SU-DHL-6 (cell line): Measurements from ENCODE around the gene SIRPD.

Source experiments
- EZH2phosphoT487 ChIP-seq: fragments of 200-600 bp; sonication (generic), shearing (Covaris generic); conservative IDR thresholded peaks from 2 replicates; pipeline ENCODE4 v1.6.1; 2018; ENCODE audit warnings: mild to moderate bottlenecking, antibody characterized with exemption, low read length, moderate library complexity, mixed read lengths
- TF ChIP-seq, protein P1 (sequence below): fragments of 200-600 bp; sonication (generic); IDR thresholded peaks from one replicate; pipeline ENCODE4 v1.5.1; 2017; ENCODE audit warnings: antibody characterized with exemption, mild to moderate bottlenecking, low read length, moderate library complexity; ENCODE audit not compliant: insufficient read depth, poor library complexity, severe bottlenecking

DNA sequence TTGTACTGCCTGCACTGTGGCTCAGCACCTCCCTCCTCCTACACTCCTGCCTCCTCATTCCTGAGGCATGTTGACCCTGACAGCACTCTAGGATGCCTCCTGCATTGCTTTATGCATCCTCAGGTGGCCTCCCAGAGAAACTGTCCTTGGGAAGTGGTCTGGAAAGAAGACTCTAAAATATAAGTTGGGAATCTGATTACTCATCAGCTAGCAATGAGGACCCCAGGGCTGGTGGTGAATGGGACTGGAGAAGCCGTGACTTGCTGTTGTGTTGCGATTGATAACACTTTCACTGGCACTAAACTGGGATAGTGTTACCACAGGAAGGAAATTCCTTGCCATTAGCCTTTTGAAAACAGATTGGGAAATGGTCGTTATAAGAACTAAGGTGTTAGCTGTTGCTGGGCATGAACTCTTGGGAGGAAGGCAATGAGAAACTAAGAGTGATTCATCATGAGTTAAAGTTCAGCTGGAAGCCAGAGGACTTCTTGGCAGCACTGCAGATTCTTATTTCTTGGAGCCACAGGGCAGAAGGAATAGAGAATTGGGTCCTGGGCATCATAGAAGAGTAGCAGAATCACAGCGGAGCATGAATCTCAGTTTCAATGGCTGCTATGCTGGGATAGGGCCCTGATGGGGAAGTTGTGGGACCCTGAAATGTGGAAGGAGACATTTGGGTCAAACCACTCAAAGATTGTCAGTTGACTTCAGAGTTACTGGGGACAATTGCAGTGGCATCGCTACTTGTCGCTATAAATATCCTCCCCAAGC lies 10.1 kb upstream of the SIRPD start:
- TF ChIP-seq, protein P1, sequence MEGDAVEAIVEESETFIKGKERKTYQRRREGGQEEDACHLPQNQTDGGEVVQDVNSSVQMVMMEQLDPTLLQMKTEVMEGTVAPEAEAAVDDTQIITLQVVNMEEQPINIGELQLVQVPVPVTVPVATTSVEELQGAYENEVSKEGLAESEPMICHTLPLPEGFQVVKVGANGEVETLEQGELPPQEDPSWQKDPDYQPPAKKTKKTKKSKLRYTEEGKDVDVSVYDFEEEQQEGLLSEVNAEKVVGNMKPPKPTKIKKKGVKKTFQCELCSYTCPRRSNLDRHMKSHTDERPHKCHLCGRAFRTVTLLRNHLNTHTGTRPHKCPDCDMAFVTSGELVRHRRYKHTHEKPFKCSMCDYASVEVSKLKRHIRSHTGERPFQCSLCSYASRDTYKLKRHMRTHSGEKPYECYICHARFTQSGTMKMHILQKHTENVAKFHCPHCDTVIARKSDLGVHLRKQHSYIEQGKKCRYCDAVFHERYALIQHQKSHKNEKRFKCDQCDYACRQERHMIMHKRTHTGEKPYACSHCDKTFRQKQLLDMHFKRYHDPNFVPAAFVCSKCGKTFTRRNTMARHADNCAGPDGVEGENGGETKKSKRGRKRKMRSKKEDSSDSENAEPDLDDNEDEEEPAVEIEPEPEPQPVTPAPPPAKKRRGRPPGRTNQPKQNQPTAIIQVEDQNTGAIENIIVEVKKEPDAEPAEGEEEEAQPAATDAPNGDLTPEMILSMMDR, result no peak
- TF ChIP-seq EZH2phosphoT487, result no peak
